ENCODE measurements around the gene CACNA2D3.

GRCh38 chr3:54856271-54856670 lies 733.9 kb downstream of the CACNA2D3 start:
- TF ChIP-seq CTCF (IDR thresholded peaks at IDR 0.05), result no peak
- TF ChIP-seq POLR2AphosphoS5 (IDR thresholded peaks at IDR 0.05), result no peak
